GM21619 (cell line): Measurements from ENCODE around the gene SDR42E2.
"Not testable (repeated sequence)": the region's sequence is repeated elsewhere in the genome, so short reads cannot be mapped to it uniquely, and the experiment has no call there.

Source experiments
- ATAC-seq: cut with Tn5 transposase; IDR thresholded peaks from one replicate; pipeline ENCODE4 v1.9.1; 2021; ENCODE audit not compliant: unreplicated experiment

The SDR42E2 gene

DNA sequence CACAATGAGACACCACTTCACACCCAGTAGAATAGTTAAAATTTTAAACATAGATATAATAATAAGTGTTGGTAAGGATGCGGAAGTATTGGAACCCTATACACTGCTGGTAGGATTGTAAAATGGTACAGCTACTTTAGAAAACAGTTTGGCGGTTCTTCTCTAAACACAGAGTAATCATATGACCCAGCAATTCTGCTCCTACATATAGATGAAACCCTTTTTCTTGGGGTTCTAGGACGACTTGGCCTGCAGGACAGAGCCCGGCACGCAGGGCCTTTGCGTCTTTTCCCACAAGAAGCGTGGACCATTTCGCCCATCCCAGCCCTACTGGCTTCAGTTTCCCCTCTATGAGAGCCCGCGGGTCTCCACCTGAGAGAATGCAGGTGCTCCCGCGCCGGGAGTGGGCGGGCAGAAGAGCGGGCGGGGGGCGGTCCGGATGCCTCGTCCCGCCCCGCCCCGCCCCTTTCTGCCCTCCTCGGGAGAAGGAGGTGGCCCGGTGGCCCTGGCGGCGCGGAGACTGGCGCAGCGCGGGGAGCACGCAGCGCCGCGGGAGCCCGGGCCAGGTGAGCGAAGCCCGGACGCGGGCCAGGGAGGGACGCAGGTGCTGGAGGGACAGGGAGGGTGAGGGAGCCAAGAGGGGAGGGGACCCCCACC lies at the start of gene SDR42E2:
Gene SDR42E2 (plus strand): TSS at position 508 of the 657 bp plus-strand sequence. CDS start 3,077 bp downstream, outside the sequence.
- ATAC-seq = no peak

DNA sequence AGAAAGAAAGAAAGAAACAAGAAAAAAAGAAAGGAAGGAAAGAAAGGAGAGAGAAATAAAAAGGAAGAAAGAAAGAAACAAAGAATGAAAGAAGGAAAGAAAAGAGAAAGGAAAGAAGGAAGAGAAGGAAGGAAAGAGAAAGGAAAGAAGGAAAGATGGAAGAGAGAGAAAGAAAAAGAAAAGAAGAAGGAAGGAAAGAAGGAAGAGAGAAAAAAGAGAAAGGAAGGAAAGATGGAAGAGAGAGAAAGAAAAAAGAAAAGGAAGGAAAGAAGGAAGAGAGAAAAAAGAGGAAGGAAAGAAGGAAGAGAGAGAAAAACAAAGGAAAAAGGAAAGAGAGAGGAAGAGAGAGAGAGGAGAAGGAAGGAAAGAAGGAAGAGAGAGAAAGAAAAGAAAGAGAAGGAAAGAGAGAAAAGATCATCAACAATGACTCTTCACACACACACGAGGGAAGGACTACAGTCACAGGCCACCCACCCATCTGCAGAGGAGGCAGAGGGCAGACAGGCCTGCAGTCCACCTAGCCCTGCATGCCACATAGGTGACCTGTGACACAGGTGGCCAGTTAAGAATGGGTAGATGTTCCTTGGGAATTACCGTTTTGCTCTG lies 46.1 kb upstream of the SDR42E2 start:
- ATAC-seq = no peak

- no peak for ATAC-seq
Measured at GRCh38 chr16:22117609-22118008, 44.7 kb upstream of the SDR42E2 start.

DNA sequence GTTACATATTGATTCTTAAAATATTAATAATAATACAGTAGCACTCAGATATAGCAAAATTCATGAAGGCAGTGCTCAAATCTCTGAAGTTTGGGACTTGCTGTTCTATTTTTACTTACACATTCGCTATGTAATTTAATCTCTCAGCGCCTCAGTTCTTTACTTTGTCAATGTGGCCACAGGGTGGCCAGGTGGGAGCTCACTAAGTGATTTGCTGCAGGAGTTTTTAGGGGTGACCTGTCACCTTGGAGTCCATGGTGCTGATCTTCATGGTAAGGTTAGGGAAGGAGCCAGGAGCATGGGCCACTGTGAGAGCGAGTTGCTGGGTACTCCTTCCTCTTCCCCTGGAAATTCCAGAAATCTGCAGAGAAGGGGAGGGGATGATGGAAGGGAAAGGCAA lies 41.9 kb upstream of the SDR42E2 start:
- no peak for ATAC-seq

GRCh38 chr16:22122239-22122638 lies 40.1 kb upstream of the SDR42E2 start:
- ATAC-seq = no peak

GRCh38 chr16:22123146-22123545 lies 39.2 kb upstream of the SDR42E2 start:
- ATAC-seq = no peak

GRCh38 chr16:22123759-22124490 lies 38.4 kb upstream of the SDR42E2 start:
- no peak for ATAC-seq

GRCh38 chr16:22124583-22125284 lies 37.6 kb upstream of the SDR42E2 start:
- ATAC-seq = no peak

DNA sequence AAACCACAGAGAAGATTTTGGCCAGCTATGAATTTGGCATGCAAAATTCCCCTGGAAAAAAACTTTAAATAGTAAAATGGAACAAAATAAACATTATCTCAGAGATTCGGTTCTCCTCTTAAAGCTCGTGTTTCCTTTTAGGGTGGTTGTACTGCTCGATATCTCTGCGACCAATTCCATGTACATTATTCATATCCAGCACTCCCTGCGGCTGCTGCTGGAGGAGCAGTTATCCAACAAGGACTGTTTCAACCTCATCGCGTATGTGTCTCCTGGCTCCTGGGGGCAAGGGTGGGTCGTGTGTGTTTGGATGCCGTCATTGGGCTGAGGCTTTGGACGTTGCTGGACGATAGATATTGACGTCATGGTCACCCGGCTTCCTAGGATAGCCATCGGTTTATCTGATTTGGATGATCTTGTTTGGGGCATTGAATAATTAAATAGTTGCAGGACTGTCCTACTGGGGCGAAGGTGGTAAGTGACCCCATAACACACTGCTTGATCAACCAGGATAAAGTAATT lies 36.2 kb upstream of the SDR42E2 start:
- no peak for ATAC-seq

DNA sequence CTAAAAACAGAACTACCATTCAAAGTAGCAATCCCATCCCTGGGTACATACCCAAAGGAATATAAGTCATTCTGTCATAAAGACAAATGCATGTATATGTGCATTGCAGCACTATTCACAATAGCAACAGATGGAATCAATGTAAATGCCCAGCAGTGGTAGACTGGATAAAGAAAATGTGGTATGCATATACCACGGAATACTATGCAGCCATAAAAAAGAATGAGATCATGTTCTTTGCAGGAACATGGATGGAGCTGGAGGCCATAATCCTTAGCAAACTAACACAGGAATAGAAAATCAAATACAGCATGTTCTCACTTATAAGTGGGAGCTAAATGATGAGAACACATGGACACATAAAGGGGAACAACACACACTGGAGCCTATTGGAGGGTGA lies 33.8 kb upstream of the SDR42E2 start:
- not testable (repeated sequence) for ATAC-seq

DNA sequence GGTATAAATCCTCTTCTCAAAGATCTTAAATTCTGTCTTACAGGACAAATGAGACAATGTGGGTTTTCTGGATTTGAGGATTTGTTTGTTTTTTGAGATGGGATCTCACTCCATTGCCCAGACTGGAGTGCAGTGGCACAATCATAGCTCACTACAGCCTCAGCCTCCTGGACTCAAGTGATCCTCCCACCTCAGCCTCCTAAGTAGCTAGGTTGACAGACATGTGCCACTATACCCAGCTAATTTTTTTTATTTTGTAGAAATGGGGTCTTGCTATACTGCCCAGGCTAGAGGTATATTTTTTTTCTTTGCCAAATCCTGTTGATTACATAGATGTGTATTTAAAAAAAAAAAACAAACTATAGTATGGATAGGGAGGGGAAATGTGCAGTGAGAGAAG lies 31.8 kb upstream of the SDR42E2 start:
- no peak for ATAC-seq

- ATAC-seq = no peak
Measured at GRCh38 chr16:22132801-22133200, 29.5 kb upstream of the SDR42E2 start.

DNA sequence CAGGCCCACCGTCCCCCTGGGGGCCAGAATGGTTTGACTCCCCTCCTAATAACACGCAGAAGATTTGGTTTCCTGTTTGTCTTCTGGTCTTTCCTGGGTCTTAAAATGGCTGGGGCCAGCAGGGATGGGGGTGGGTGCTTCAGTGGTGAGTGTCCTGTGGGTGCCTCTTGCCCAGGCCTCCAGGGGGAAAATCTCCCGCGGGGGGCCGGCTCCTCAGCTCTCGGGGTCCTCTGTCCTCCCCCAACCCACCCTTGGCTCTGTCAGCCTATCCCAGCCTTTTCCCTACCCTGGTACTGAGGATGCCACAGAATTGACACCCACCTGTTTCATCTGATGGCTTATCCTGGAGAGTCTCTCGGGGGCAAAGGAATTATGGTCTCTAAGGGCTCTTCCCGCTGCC lies 23.8 kb upstream of the SDR42E2 start:
- ATAC-seq = no peak

- no peak for ATAC-seq
Measured at GRCh38 chr16:22139008-22139407, 23.3 kb upstream of the SDR42E2 start.

- no peak for ATAC-seq
Measured at GRCh38 chr16:22139732-22140131, 22.6 kb upstream of the SDR42E2 start.

GRCh38 chr16:22141767-22142166 lies 20.5 kb upstream of the SDR42E2 start:
- no peak for ATAC-seq

- ATAC-seq = no peak
Measured at GRCh38 chr16:22144520-22144919, 17.8 kb upstream of the SDR42E2 start.

DNA sequence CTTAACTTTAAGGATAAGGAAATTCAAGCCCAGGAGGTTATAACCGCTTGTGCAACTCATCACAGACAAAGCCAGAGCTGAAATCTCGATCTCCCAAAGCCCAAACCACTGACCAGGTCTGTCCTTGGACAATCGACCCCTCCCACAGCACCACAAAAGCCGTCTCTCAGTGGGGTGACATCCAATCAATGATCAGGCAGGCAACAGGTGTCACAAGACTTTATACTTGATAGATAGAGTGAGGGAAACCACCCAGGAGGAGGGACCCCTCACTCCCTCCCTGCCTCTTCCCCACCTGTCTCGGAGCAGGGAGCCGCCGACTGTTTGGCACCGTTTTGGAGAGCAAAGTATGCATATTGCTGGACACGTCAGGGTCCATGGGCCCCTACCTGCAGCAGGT lies 14.5 kb upstream of the SDR42E2 start:
- ATAC-seq = no peak

GRCh38 chr16:22151246-22151998 lies 10.9 kb upstream of the SDR42E2 start:
- ATAC-seq = no peak

- ATAC-seq = no peak
Measured at GRCh38 chr16:22152316-22152715, 10.0 kb upstream of the SDR42E2 start.

DNA sequence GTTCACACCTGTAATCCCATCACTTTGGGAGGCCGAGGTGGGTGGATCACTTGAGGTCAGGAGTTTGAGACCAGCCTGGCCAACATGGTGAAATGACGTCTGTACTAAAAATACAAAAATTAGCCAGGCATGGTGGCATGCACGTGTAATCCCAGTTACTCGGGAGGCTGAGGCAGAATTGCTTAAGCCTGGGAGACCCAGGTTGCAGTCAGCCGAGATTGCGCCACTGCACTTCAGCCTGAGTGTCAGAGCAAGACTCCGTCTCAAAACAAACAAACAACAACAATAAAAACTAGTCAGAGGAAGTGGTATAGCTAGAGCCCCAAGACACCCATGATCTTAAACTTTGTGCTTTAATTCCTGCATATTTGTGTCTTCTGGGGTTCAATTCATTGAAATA lies 9.2 kb upstream of the SDR42E2 start:
- ATAC-seq = not testable (repeated sequence)
